Osteoblast (primary cell): ENCODE measurements around the gene RNF144B. TPM values are rescaled to one million over a fixed set of nuclear protein-coding genes. Genes with fewer than 3 reads are reported as not detected.
"Not testable (repeated sequence)": the region's sequence is repeated elsewhere in the genome, so short reads cannot be mapped to it uniquely, and the experiment has no call there.

Experiments
- DNase-seq: peaks from one replicate; pipeline ENCODE4 v3.0.0; 2011; ENCODE audit warnings: low spot score, mixed read lengths; ENCODE audit not compliant: insufficient read length; ENCODE audit errors: missing footprints
- H2AFZ ChIP-seq: 2 replicates; pipeline ENCODE4 v1.6.0; 2011; ENCODE audit warnings: mild to moderate bottlenecking, low read length
- H3K27ac ChIP-seq: 2 replicates; pipeline ENCODE4 v1.5.1; 2011; ENCODE audit warnings: mild to moderate bottlenecking, low read depth, low read length, moderate library complexity
- H3K27me3 ChIP-seq: 2 replicates; pipeline ENCODE4 v1.6.0; 2012; ENCODE audit warnings: mild to moderate bottlenecking, control low read depth, inconsistent platforms, low read length, moderate library complexity; ENCODE audit not compliant: insufficient read depth
- H3K36me3 ChIP-seq: 2 replicates; pipeline ENCODE4 v1.5.1; 2011; ENCODE audit warnings: mild to moderate bottlenecking, low read length, control low read depth, moderate library complexity; ENCODE audit not compliant: insufficient read depth
- H3K4me1 ChIP-seq: 2 replicates; pipeline ENCODE4 v1.5.1; 2011; ENCODE audit warnings: mild to moderate bottlenecking, low read length, control low read depth, moderate library complexity; ENCODE audit not compliant: insufficient read depth
- H3K4me2 ChIP-seq: 2 replicates; pipeline ENCODE4 v1.6.0; 2011; ENCODE audit warnings: mild to moderate bottlenecking, low read length; ENCODE audit not compliant: insufficient read depth
- H3K4me3 ChIP-seq: fragments of 200-600 bp; sonication (generic); 3 replicates; pipeline ENCODE4 v1.5.1; 2012; ENCODE audit warnings: mild to moderate bottlenecking, low read length, inconsistent platforms; ENCODE audit not compliant: insufficient read depth
- H3K79me2 ChIP-seq: 2 replicates; pipeline ENCODE4 v1.6.0; 2012; ENCODE audit warnings: mild to moderate bottlenecking, low read length, control low read depth, inconsistent platforms; ENCODE audit not compliant: insufficient read depth
- H3K9me3 ChIP-seq: 2 replicates; pipeline ENCODE4 v1.5.1; 2011; ENCODE audit warnings: low read depth, low read length, control low read depth
- H4K20me1 ChIP-seq: 2 replicates; pipeline ENCODE4 v1.6.0; 2012; ENCODE audit warnings: mild to moderate bottlenecking, low read length, control low read depth; ENCODE audit not compliant: insufficient read depth
- CTCF ChIP-seq: IDR thresholded peaks from 2 replicates; pipeline ENCODE4 v1.5.1; 2011; ENCODE audit warnings: mild to moderate bottlenecking, low read depth, low read length, moderate library complexity; ENCODE audit errors: extremely low read depth
- total RNA-seq: library from RNA; depleted of rRNA; stranded (reverse); fragments of >200 nt; gene quantifications from 2 replicates; pipeline ENCODE4 v1.2.3, GENCODE V29; 2012

The RNF144B gene
- total RNA-seq, 1 donor = 5.8 TPM

- DNase-seq = peak; percentile 79
- Histone ChIP-seq H3K4me1 (peaks cover 11% of the 10 kb centered on the region), H3K27ac (peak overlapping the region; percentile 31), H3K4me2 (no peak overlapping the region), H3K9me3 (no peaks in the 10 kb centered on the region), H3K79me2 (no peaks in the 10 kb centered on the region), H2AFZ (no peak overlapping the region), H4K20me1 (no peaks in the 10 kb centered on the region), H3K36me3 (no peaks in the 10 kb centered on the region), H3K27me3 (no peaks in the 10 kb centered on the region), H3K4me3 (no peak overlapping the region)
- TF ChIP-seq CTCF = no peak
Observed at GRCh38 chr6:18362058-18362561, 25.0 kb upstream of the RNF144B start.

GRCh38 chr6:18363746-18364145, 23.4 kb upstream of the RNF144B start:
- peaks cover 11% of the 10 kb centered on the region for H3K4me1 ChIP-seq
- H2AFZ ChIP-seq = no peak overlapping the region
- no peak overlapping the region for H3K4me2 ChIP-seq
- no peak for DNase-seq
- no peaks in the 10 kb centered on the region for H3K9me3 ChIP-seq
- H3K79me2 ChIP-seq = no peaks in the 10 kb centered on the region
- TF ChIP-seq CTCF = no peak
- H4K20me1 ChIP-seq = no peaks in the 10 kb centered on the region
- no peaks in the 10 kb centered on the region for H3K36me3 ChIP-seq
- no peaks in the 10 kb centered on the region for H3K27me3 ChIP-seq
- H3K27ac ChIP-seq = no peak overlapping the region
- no peak overlapping the region for H3K4me3 ChIP-seq

GRCh38 chr6:18364561-18364960, 22.6 kb upstream of the RNF144B start:
- not testable (repeated sequence) for H3K27ac ChIP-seq, H3K9me3 ChIP-seq, H3K4me3 ChIP-seq, DNase-seq, H4K20me1 ChIP-seq, H3K27me3 ChIP-seq, H2AFZ ChIP-seq, H3K4me2 ChIP-seq, H3K36me3 ChIP-seq, H3K79me2 ChIP-seq
- H3K4me1 ChIP-seq = peaks cover 11% of the 10 kb centered on the region

GRCh38 chr6:18367371-18367770, 19.8 kb upstream of the RNF144B start:
- peaks cover 6% of the 10 kb centered on the region for H3K4me1 ChIP-seq
- no peak overlapping the region for H3K4me3 ChIP-seq
- H3K36me3 ChIP-seq = no peaks in the 10 kb centered on the region
- H3K27ac ChIP-seq = no peak overlapping the region
- H3K4me2 ChIP-seq = no peak overlapping the region
- no peaks in the 10 kb centered on the region for H4K20me1 ChIP-seq
- no peak for DNase-seq
- no peak overlapping the region for H2AFZ ChIP-seq
- no peaks in the 10 kb centered on the region for H3K27me3 ChIP-seq
- no peaks in the 10 kb centered on the region for H3K9me3 ChIP-seq
- no peaks in the 10 kb centered on the region for H3K79me2 ChIP-seq
- TF ChIP-seq CTCF = no peak
